Activated CD8-positive, alpha-beta T cell treated with anti-CD3 and anti-CD28 coated beads, Interleukin-2, amount 10 ng/mL, durations not matched to agents 7 days and 5 days (primary cell): ENCODE measurements around the gene ZNF593. TPM values are rescaled to one million over a fixed set of nuclear protein-coding genes. Genes with fewer than 3 reads are reported as not detected.

Source experiments
- ATAC-seq: fragments of 150-1000 bp; cut with Tn5 transposase; one replicate; pipeline ENCODE4 v1.10.0; 2021; ENCODE audit warnings: moderate library complexity
- CTCF ChIA-PET: fragments of 350-600 bp; sonication (Branson Sonifier 250); formaldehyde crosslinking; loops from one replicate; lab custom pipeline; 2021; ENCODE audit warnings: antibody characterized with exemption; lab: Charles Lee
- POLR2A ChIA-PET: fragments of 350-600 bp; sonication (Branson Sonifier 250); formaldehyde crosslinking; loops from one replicate; lab custom pipeline; 2021; ENCODE audit warnings: antibody characterized with exemption; lab: Charles Lee
- DNase-seq: peaks from one replicate; pipeline ENCODE4 v3.0.0-alpha.2; 2020
- H3K27ac Mint-ChIP-seq: one replicate; pipeline ENCODE4 v1.8.0; 2021; ENCODE audit warnings: mild to moderate bottlenecking, mixed read lengths
- H3K27me3 Mint-ChIP-seq: one replicate; pipeline ENCODE4 v1.8.0; 2021; ENCODE audit warnings: low read depth, mixed read lengths
- H3K36me3 Mint-ChIP-seq: one replicate; pipeline ENCODE4 v1.8.0; 2021; ENCODE audit warnings: low read depth, mixed read lengths
- H3K4me1 Mint-ChIP-seq: one replicate; pipeline ENCODE4 v1.8.0; 2021; ENCODE audit warnings: low read depth, mixed read lengths
- H3K4me3 Mint-ChIP-seq: one replicate; pipeline ENCODE4 v1.8.0; 2021; ENCODE audit warnings: mild to moderate bottlenecking, mixed read lengths
- H3K9me3 Mint-ChIP-seq: one replicate; pipeline ENCODE4 v1.8.0; 2022; ENCODE audit warnings: mixed read lengths; ENCODE audit not compliant: insufficient read depth
- total RNA-seq, 2 experiments: library from RNA; stranded (reverse); gene quantifications; one replicate each; pipeline ENCODE4 v1.2.3, GENCODE V29; 2021

The ZNF593 gene
- total RNA-seq, 2 experiments from 2014 or later: 28.4 to 31.1 TPM

GRCh38 chr1:26153966-26154532 lies 15.7 kb upstream of the ZNF593 start:
- CTCF ChIA-PET: interaction anchor here (1.0 to 5.2 kb wide), 4 partner anchors 9 to 263 kb away, joined by 3 to 43 read pairs (median 4); no protein-coding TSS in a partner anchor
- H3K36me3 Mint-ChIP-seq: no peaks in the 10 kb centered on the region

GRCh38 chr1:26154750-26155149 lies 15.0 kb upstream of the ZNF593 start:
- Mint-ChIP-seq H3K4me1 (peaks cover 5% of the 10 kb centered on the region), H3K9me3 (no peaks in the 10 kb centered on the region), H3K27me3 (peaks cover 34% of the 10 kb centered on the region), H3K4me3 (no peak overlapping the region), H3K36me3 (no peaks in the 10 kb centered on the region), H3K27ac (no peak overlapping the region)
- ChIA-PET CTCF (interaction anchor here (1.0 to 5.7 kb wide), 4 partner anchors 10 to 57 kb away, joined by 3 to 43 read pairs (median 16); partner anchors contain the start of genes C1orf232 and ZNF593), POLR2A (no interaction called here)
- DNase-seq (no peak), ATAC-seq (no peak)

More at GRCh38 chr1:26153966-26154532, 15.7 kb upstream of the ZNF593 start:
- Mint-ChIP-seq H3K4me1 (peaks cover 5% of the 10 kb centered on the region), H3K27ac (no peak overlapping the region), H3K27me3 (peaks cover 34% of the 10 kb centered on the region), H3K9me3 (no peaks in the 10 kb centered on the region), H3K4me3 (no peak overlapping the region)
- POLR2A ChIA-PET: no interaction called here
- ATAC-seq: no peak
- no peak for DNase-seq

- ChIA-PET CTCF (interaction anchor here (0.7 to 5.7 kb wide), 6 partner anchors 11 to 261 kb away, joined by 3 to 43 read pairs (median 7); partner anchors contain the start of genes C1orf232 and ZNF593), POLR2A (no interaction called here)
- Mint-ChIP-seq H3K4me1 (peaks cover 5% of the 10 kb centered on the region), H3K27me3 (peaks cover 33% of the 10 kb centered on the region), H3K9me3 (no peaks in the 10 kb centered on the region), H3K36me3 (no peaks in the 10 kb centered on the region), H3K27ac (no peak overlapping the region), H3K4me3 (no peak overlapping the region)
- no peak for ATAC-seq
- DNase-seq: no peak
Measured at GRCh38 chr1:26155370-26156284, 14.1 kb upstream of the ZNF593 start.

DNA sequence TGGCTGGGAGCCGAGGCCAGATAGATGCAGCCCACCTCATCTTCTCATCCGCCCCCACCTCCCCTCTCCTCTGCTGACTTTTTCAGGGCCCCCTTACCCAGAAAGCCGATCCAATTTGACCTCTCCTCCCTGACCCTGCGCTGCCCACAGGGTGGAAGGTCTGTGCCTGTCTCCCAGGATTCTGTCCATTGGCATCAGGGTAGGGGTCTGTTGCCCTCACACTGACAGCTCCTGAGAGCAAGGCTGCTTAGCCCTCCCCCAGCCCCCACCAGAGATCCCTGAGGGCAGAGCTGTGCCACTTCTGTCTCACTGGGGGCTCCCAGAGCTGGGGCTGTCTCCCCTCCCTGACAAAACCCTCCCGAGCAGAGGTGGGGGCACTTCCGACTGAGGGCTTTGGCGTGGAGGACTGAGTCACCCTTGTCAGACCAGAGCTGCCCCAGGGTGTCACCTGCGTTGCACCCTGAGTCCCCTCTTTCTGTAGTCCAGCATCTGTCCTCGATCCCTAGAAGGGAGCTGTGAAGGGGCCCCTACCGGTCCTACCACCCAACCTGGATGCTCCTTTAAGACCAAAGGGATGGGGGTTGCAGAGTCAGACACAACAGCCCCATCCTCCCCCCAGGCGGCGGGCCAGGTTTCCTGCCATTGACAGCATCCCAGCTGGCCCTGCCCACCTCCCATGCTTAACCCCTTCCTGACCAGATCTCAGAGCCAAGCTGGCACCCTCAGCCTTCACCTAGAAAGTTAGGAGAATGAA lies 13.2 kb upstream of the ZNF593 start:
- Mint-ChIP-seq H3K9me3 (no peaks in the 10 kb centered on the region), H3K27me3 (peaks cover 33% of the 10 kb centered on the region), H3K4me3 (no peak overlapping the region), H3K36me3 (no peaks in the 10 kb centered on the region), H3K27ac (no peak overlapping the region), H3K4me1 (peaks cover 7% of the 10 kb centered on the region)
- CTCF ChIA-PET: interaction anchor here (0.7 to 5.7 kb wide), 8 partner anchors 11 to 261 kb away, joined by 3 to 43 read pairs (median 5); partner anchors contain the start of genes C1orf232 and ZNF593
- ATAC-seq (no peak), DNase-seq (no peak)
- POLR2A ChIA-PET: interaction anchor here (0.8 kb wide), 1 partner anchor 14 kb away, joined by 3 read pairs; no protein-coding TSS in a partner anchor

GRCh38 chr1:26158271-26158907 lies 11.3 kb upstream of the ZNF593 start:
- no peak overlapping the region for H3K27ac Mint-ChIP-seq
- DNase-seq: no peak

GRCh38 chr1:26158908-26159742 lies 10.6 kb upstream of the ZNF593 start, which contains the start of gene FAM110D:
FAM110D (plus strand) TSS chr1:26159079; CDS start chr1:26161292, 2,213 bp downstream.
- no peak for ATAC-seq
- ChIA-PET CTCF (interaction anchor here (2.0 to 5.7 kb wide), 2 partner anchors 10 to 75 kb away, joined by 6 to 28 read pairs; partner anchors contain the start of genes C1orf232, CEP85 and ZNF593), POLR2A (no interaction called here)
- Mint-ChIP-seq H3K4me1 (peaks cover 14% of the 10 kb centered on the region), H3K27me3 (peaks cover 36% of the 10 kb centered on the region), H3K36me3 (no peaks in the 10 kb centered on the region), H3K4me3 (no peak within 1 kb of the TSS), H3K9me3 (no peaks in the 10 kb centered on the region), H3K27ac (no peak within 1 kb of the TSS)
- DNase-seq: no peak

More at GRCh38 chr1:26158271-26158907, 11.3 kb upstream of the ZNF593 start:
- H3K4me3 Mint-ChIP-seq: no peak overlapping the region
- peaks cover 11% of the 10 kb centered on the region for H3K4me1 Mint-ChIP-seq
- H3K9me3 Mint-ChIP-seq: no peaks in the 10 kb centered on the region
- H3K36me3 Mint-ChIP-seq: no peaks in the 10 kb centered on the region
- peaks cover 35% of the 10 kb centered on the region for H3K27me3 Mint-ChIP-seq
- ChIA-PET POLR2A (interaction anchor here (0.6 to 1.2 kb wide), 2 partner anchors 11 to 717 kb away, joined by 3 read pairs; partner anchors contain the start of gene ZNF593), CTCF (interaction anchor here (1.5 to 5.7 kb wide), 4 partner anchors 11 to 124 kb away, joined by 3 to 43 read pairs (median 17); partner anchors contain the start of genes C1orf232, CEP85 and ZNF593)
- ATAC-seq: no peak

DNA sequence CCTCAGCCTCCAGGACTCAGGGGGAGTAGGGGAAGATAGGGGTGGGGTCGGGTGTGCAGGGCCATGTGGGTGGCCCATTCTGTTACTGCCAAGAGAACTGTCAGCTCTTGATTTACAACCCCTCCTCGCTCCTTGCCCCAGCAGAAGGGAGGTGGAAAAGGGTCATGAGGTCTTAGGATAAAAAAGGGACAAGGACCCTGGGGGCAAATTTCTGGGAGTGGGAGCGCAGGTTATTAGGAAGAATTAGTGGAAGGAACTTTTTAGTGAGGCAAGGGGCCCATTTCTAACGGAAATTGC lies 10.0 kb upstream of the ZNF593 start:
- Mint-ChIP-seq H3K27ac (no peak overlapping the region), H3K9me3 (no peaks in the 10 kb centered on the region), H3K27me3 (peaks cover 36% of the 10 kb centered on the region), H3K4me1 (peaks cover 17% of the 10 kb centered on the region), H3K4me3 (no peak overlapping the region), H3K36me3 (no peaks in the 10 kb centered on the region)
- POLR2A ChIA-PET: no interaction called here
- ATAC-seq (no peak), DNase-seq (no peak)
- CTCF ChIA-PET: interaction anchor here (5.7 kb wide), 1 partner anchor 10 kb away, joined by 28 read pairs; the partner anchor contains the start of genes C1orf232 and ZNF593

DNA sequence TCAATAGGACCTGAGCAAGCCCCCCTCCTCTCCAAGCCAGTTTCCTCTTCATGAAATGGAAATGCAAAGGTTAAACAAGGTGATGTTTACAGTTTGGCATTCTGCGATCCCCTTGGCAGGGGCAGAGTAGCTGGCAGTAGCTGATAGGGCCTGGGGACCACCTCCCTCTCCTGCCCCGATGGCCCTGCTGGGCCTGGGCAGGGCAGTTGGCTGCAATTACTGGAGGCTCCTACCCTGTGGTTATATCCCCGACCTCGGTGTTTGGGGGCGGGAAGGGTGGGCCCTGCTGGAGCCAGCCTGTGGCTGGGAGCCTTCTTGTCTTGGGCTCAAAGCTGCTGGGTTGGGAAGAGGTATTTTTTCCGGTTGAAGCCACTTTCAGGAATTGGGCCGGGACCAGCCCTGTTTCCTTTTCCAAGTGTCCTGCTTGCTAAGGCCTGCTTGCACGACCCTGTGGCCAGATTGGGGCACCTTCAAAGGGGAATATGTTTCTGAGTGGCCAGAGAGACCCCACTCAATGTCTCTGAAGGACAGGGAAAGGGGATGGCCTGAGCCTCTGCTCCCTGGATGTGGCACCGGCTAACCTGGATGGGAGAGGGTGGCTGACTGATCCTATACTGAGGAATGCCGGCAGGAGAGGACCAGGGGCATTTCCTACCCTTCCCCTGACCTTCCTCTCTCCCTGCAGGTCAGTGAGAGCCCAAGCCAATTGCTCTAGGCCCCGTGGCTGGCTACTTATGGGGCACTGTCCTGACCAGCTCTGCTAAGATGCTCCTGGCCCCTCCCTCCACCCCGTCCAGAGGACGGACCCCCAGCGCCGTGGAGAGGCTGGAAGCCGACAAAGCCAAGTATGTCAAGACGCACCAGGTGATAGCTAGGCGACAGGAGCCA lies 8.9 kb upstream of the ZNF593 start:
- no peak overlapping the region for H3K27ac Mint-ChIP-seq
- no peaks in the 10 kb centered on the region for H3K9me3 Mint-ChIP-seq
- peaks cover 33% of the 10 kb centered on the region for H3K27me3 Mint-ChIP-seq
- H3K4me3 Mint-ChIP-seq: no peak overlapping the region
- no peaks in the 10 kb centered on the region for H3K36me3 Mint-ChIP-seq
- peaks cover 19% of the 10 kb centered on the region for H3K4me1 Mint-ChIP-seq
- ChIA-PET POLR2A (no interaction called here), CTCF (interaction anchor here (0.9 to 1.8 kb wide), 4 partner anchors 9 to 37 kb away, joined by 3 to 5 read pairs (median 4); partner anchors contain the start of gene ZNF593)
- DNase-seq: no peak
- no peak for ATAC-seq

DNA sequence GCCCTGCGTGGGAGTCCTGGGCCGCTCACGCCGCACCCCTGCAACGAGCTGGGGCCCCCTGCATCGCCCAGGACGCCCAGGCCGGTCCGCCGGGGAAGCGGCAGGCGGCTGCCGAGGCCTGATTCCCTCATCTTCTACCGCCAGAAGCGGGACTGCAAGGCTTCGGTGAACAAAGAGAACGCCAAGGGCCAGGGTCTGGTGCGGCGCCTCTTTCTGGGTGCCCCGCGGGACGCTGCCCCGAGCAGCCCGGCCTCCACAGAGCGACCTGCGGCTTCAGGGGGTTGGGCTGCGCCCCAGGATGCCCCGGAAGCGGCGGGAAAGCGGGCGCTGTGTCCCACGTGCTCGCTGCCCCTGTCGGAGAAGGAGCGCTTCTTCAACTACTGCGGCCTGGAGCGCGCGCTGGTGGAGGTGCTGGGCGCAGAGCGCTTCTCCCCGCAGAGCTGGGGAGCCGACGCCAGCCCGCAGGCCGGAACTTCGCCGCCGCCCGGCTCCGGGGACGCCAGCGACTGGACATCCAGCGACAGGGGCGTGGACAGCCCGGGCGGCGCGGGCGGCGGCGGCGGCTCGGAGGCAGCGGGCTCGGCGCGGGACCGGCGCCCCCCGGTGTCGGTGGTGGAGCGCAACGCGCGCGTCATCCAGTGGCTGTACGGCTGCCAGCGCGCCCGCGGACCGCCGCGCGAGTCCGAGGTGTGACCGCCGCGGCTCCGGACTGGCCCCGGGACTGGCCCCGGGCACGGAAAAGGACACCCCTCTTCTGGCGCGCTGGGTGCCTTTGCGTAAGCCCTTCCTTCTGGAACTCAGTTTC lies 8.1 kb upstream of the ZNF593 start:
- no peaks in the 10 kb centered on the region for H3K36me3 Mint-ChIP-seq
- no peaks in the 10 kb centered on the region for H3K9me3 Mint-ChIP-seq
- POLR2A ChIA-PET: no interaction called here
- peak; percentile 69 for ATAC-seq
- H3K27me3 Mint-ChIP-seq: peaks cover 33% of the 10 kb centered on the region
- peaks cover 20% of the 10 kb centered on the region for H3K4me1 Mint-ChIP-seq
- CTCF ChIA-PET: interaction anchor here (0.9 to 1.8 kb wide), 6 partner anchors 8 to 59 kb away, joined by 3 to 5 read pairs (median 4); partner anchors contain the start of gene ZNF593
- H3K4me3 Mint-ChIP-seq: peak overlapping the region; percentile 53
- DNase-seq: peak; percentile 58
- no peak overlapping the region for H3K27ac Mint-ChIP-seq
